ENCODE data around the gene MAPK1IP1L. TPM values are rescaled to one million over a fixed set of nuclear protein-coding genes. Genes with fewer than 3 reads are reported as not detected.
"Not testable (repeated sequence)": the region's sequence is repeated elsewhere in the genome, so short reads cannot be mapped to it uniquely, and the experiment has no call there.

Gene MAPK1IP1L
- total and polyA plus RNA-seq, 9 donors: 35.6 to 130 (median 75.6) TPM

DNA sequence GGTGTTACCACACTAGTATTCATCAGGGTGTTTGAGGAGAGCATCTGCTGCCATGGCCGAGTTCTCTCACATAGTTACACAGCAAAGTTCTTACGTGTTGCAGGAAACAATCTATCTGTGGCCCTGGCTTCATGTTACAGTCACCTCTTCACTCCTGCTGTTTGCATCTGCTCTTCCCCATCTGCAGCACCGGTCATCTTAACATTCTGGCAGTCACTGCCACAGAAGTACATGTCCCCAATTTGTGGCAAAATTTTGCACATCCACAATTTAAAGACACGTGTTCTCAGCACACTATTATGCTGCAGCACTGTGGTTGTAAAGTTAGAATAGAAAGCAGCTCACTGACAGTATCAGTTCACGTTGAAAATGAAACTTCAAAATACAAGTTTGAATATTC lies 23.2 kb downstream of the MAPK1IP1L start:
- intact Hi-C loops (cut with DNase I): no loop called here
- Histone ChIP-seq H3K27me3 (no peaks in the 10 kb centered on the region), H3K9me3 (no peaks in the 10 kb centered on the region), H3K4me3 (no peak overlapping the region), H3K4me1 (ENCODE audit: insufficient read depth) (peaks cover 2% of the 10 kb centered on the region), H3K27ac (no peak overlapping the region), H3K36me3 (no peaks in the 10 kb centered on the region)
- 9 to 14% (median 10%) methylated on average over 5 of the region's 5 CpGs for WGBS, 3 donors
- no peak for DNase-seq
- TF ChIP-seq POLR2A (IDR thresholded peaks at IDR 0.05): no peak
- no peak for TF ChIP-seq EP300 (IDR thresholded peaks at IDR 0.05)
- TF ChIP-seq, protein P1, sequence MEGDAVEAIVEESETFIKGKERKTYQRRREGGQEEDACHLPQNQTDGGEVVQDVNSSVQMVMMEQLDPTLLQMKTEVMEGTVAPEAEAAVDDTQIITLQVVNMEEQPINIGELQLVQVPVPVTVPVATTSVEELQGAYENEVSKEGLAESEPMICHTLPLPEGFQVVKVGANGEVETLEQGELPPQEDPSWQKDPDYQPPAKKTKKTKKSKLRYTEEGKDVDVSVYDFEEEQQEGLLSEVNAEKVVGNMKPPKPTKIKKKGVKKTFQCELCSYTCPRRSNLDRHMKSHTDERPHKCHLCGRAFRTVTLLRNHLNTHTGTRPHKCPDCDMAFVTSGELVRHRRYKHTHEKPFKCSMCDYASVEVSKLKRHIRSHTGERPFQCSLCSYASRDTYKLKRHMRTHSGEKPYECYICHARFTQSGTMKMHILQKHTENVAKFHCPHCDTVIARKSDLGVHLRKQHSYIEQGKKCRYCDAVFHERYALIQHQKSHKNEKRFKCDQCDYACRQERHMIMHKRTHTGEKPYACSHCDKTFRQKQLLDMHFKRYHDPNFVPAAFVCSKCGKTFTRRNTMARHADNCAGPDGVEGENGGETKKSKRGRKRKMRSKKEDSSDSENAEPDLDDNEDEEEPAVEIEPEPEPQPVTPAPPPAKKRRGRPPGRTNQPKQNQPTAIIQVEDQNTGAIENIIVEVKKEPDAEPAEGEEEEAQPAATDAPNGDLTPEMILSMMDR (IDR thresholded peaks at IDR 0.05): no peak

DNA sequence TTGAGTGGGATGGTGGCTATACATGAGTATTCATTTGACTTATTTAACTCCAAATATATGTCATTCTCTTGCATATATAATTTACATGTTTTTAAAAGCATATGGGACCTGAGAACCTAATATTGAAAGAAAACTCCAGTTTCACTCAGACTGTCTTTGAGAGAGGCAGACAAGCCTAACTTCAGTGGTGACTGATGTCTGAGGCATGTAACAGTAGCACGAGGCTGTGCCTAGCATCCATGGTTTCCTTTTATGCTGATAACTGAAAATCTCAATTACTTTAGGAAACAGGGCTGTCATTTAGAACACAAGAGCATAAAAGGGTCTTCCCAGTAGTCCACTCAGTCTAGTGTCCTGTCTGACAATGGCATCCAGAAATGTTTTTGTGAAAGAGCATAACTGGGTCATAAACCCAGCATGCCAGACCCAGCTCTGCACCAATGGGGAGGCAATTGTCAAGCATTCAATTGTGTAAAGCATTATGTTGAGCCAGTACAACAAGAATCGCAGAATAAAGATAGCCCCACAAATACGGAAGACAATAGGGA lies 24.3 kb downstream of the MAPK1IP1L start:
- peaks cover 2% of the 10 kb centered on the region for H3K4me1 ChIP-seq (ENCODE audit: insufficient read depth)
- 80 to 84% (median 82%) methylated on average over 3 of the region's 3 CpGs for WGBS, 3 donors
- H3K4me3 ChIP-seq: no peak overlapping the region
- H3K27ac ChIP-seq: no peak overlapping the region
- TF ChIP-seq POLR2A (IDR thresholded peaks at IDR 0.05): no peak
- TF ChIP-seq, protein P1 (IDR thresholded peaks at IDR 0.05): no peak
- TF ChIP-seq EP300 (IDR thresholded peaks at IDR 0.05): no peak
- no peaks in the 10 kb centered on the region for H3K36me3 ChIP-seq
- H3K27me3 ChIP-seq: no peaks in the 10 kb centered on the region
- H3K9me3 ChIP-seq: no peaks in the 10 kb centered on the region
- no peak for DNase-seq
- intact Hi-C loops (cut with DNase I): no loop called here

DNA sequence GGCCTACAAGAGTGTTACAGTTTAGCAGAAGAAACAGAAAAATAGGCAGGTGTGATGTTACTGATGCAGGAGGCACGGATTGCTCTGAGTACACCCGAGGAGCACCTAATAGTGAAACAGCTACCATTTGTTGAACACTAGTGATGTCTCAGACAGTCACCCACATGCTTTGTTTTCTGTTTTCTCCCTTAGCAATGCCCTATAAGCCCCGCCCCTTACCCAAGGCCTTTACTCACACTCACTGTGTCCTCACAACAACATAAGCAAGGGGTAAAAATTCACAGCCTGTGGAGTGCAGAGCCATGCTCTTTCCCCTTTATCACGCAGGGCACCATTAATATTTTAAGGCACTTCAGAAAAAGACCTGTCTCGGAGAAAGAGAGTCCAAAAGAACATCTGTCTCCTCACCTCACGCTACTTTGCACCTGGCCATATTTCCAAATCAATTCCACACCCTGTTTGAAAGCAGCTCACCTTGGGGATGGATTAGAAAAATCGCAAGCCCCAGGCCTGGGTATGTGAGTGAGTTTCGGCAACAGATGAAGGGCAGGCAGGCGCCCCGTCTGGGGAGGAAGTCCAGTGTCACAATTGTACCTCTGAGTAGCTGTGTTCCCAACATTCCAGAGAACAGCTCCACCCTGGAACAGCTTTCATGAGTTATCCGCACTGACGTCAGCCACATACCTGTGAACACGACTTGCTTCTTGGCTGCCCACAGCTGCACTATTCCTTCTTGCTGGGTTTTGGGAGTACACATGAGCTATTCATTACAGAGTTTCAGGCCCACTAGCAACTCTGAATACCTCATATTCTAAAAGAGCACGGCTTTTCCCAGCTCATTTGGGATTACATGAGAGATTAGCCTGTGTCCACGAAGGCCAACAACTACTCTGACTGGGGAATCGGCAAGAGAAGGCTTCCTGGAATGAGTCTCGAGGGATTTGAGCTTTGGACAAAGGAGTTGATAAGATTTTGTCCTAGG lies 26.0 kb downstream of the MAPK1IP1L start:
- no peak for TF ChIP-seq POLR2A (IDR thresholded peaks at IDR 0.05)
- TF ChIP-seq EP300 (IDR thresholded peaks at IDR 0.05): no peak
- TF ChIP-seq, protein P1 (IDR thresholded peaks at IDR 0.05): no peak
- no peaks in the 10 kb centered on the region for H3K36me3 ChIP-seq
- H3K27ac ChIP-seq: no peak overlapping the region
- no peaks in the 10 kb centered on the region for H3K9me3 ChIP-seq
- H3K4me3 ChIP-seq: no peak overlapping the region
- WGBS, 3 donors: 84 to 89% (median 87%) methylated on average over 17 of the region's 17 CpGs
- intact Hi-C loops (cut with DNase I): no loop called here
- DNase-seq: no peak
- H3K27me3 ChIP-seq: no peaks in the 10 kb centered on the region
- no peaks in the 10 kb centered on the region for H3K4me1 ChIP-seq (ENCODE audit: insufficient read depth)

DNA sequence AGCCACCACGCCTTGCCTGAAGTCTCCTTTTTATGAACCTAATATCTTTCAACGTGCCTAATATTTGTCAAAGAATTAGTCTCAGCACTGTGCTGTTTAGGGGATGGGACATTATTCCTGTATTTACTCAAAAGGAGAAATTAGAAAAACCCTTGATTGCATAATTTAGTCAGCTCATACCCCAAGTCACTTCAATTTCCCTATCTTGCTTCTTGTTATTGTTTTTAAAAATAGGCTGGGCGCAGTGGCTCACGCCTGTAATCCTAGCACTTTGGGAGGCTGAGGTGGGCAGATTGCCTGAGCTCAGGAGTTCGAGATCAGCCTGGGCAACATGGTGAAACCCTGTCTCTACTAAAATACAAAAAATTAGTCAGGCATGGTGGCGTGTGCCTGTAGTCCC lies 28.5 kb downstream of the MAPK1IP1L start:
- H3K4me1 ChIP-seq (ENCODE audit: insufficient read depth); H3K9me3 ChIP-seq; H3K27ac ChIP-seq; intact Hi-C loops (cut with DNase I); H3K27me3 ChIP-seq; H3K4me3 ChIP-seq; H3K36me3 ChIP-seq; DNase-seq: not testable (repeated sequence)
- 78 to 91% (median 91%) methylated on average over 6 of the region's 6 CpGs for WGBS, 3 donors
